HG03097 (cell line): Measurements from ENCODE around the gene CMIP.
"Not testable (repeated sequence)": the region's sequence is repeated elsewhere in the genome, so short reads cannot be mapped to it uniquely, and the experiment has no call there.

Experiments
- ATAC-seq: cut with Tn5 transposase; IDR thresholded peaks from one replicate; pipeline ENCODE4 v1.9.1; 2021; ENCODE audit not compliant: unreplicated experiment, low FRiP score

CMIP gene

GRCh38 chr16:81688839-81689238 lies 244.2 kb downstream of the CMIP start:
- not testable (repeated sequence) for ATAC-seq

DNA sequence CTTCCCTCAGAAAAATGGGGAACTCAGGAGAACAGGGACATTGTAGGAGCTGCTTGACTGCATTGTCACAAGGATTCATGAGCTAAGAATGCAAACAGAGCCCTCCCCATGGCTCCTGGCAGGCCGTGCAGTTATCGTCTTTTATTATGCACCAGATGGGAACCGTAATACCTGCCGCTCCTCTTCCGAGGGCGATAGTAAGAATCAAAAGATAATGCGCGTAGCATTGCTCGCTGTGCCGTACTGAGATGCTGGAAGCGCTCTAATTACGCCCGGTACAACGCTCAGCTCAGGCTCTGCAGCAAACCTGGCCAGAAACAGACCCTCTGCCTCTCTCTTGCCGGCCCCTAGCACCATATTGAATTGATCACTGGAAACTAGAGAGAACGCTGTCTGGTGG lies 247.4 kb downstream of the CMIP start:
- no peak for ATAC-seq

DNA sequence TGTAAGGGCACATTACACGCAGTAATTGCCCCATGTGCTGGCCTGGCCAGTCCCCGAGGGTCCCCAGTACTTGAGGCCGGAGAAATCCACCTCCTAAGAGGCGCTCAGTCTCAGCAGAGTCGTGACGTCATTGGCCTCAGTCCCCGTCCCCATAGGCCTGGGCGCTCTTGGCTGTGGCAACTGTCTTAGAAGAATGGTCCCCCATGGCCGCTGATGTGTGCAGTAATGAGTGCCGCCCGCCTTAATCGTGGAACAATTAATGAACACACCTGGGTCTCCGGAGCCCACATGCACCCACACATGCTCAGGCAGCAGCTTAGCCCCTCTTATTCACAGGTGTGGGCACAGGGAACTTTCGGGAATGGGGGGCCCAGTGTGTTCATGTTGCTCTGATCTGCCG lies 248.0 kb downstream of the CMIP start:
- ATAC-seq: no peak

- no peak for ATAC-seq
Observed at GRCh38 chr16:81693041-81693743, 248.6 kb downstream of the CMIP start.

- ATAC-seq: no peak
Observed at GRCh38 chr16:81693744-81694303, 249.2 kb downstream of the CMIP start.

GRCh38 chr16:81694494-81695280 lies 250.1 kb downstream of the CMIP start:
- no peak for ATAC-seq

DNA sequence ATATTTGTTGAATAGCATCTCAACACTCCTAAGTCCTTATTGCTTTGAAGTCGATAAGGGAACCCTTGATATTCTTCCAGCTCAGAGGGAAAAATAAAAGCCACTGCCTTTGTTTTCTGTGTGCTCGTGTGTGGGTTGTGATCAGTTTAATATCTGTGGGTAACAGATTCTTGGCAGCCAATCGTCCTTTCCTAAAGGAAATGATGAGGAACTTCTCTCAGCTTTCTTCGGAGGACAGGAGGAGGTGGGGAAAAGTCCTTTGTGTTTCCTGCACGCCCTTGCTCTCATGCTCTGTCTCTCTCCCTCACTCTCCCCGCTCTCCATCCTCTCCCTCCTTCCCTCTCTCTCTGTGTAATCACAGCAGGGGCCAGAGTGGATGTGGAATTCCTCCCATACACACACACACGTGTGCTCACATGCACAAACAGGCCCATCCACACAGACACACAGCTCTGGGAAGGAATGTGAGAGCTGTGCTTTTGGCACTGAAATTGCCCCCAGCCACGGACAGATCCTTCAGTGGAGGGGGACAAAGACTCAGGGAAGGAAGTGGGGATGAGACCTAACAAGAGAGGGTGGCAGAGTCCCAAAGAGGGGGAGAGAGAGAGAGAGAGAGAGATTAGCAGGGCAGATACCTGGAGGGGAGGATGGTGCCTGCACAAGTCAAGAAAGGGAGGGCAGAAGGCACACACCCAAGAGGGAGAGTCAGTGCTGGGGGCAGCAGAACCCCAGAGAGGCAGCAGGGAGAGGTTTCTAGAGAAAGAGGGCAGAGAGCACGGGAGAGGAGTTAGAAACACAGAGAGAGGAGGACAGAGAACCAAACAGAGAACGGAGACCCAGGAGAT lies 250.9 kb downstream of the CMIP start:
- no peak for ATAC-seq

DNA sequence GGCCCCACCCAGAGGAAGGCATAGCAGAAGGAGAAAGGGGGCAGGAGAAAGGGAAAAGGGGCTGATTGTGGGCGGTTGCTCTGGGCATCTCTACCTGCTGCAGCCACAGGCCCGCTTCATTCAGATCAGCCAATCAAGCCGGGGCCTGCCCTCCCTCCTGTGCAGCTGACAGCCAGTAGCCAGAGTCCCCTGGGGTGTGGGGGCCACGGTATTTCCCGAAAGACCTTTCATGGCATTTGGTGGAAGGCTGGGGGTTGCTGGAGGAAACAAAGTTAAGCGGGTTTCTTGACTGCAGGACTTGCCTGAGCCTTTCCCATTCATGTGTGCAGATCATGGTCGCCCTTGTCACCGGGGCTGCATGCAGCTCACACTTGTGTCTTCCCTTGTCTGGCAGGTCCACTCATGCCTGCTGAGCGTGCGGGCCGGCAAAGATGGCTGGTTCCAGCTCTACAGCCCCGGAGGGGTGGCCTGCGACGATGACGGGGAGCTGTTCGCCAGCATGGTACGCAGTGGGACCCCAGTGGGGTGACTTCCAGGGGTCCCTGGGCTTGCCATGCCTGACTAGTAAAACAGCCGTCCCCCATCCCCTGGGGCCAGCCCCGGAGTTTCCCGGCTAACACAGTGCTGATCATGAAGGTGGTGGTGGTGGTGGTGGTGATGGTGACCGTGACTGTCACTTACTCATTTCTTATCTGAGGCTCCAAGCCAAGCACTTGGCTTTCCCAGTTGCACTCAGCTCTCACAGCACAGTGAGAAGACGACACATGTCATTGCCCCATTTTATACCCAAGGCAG lies 251.8 kb downstream of the CMIP start:
- no peak for ATAC-seq

DNA sequence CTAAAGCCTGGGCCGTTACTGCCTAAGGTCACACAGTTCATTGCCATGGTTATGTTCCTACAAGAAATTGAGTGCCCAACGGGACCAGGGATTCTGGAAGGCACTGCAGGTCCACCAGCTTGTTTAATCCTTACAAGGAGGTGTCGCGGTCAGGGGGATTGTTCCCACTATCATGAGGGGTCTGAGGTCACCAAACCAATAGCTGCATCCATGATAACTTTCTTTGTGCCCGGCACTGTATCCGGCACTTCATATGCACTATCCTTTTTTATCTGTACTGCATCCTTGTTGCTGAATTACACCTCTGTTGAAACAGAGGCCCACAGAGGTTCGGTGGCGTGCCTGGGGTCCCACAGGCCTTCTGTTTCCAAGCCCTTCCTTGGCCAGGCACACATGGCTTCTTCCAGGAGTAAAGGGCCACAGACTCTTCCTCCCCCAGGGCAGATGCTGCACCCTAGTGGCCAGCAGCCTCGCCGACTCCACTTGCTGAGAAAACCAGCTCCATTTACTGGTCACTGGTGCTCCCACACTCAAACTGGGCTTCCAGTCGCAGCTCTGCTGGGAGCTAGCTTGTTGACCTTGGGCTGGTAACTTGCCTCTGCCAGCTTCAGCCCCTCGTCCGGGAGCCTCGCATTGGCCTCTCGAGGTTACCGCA lies 252.5 kb downstream of the CMIP start:
- ATAC-seq: no peak

DNA sequence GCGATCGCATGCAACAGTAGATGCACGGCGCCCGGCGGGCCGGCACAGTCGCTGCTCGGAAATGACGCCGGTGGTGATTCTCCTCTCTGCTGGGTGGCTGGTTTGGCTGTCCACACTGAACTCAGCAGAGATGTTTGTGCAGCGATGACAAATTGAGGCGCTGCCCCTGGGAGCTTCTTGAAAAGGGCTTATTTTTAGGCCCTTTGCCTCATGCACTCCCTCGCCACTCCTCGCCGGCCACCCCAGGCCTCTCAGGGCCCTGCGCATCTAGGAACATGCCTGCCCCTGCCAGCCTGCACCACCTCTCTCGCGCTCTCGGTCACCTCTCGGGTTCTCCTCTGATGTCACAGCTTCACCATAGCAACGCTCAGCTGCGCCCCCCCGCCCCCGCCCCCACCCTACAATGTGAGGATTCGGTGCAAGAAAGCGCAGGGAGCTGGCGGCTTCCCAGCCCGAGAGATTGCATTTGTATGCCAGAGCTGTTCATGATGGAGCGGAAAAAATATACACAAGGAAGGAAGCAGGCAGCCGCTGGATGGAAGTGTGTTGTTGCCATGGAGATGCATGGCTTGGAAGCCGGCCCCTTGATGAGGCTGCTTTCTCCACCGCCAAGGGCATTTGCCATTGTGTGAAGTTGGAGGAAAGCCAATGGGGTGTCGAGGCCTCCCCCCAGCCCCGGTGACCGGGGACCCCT lies 253.2 kb downstream of the CMIP start:
- no peak for ATAC-seq

DNA sequence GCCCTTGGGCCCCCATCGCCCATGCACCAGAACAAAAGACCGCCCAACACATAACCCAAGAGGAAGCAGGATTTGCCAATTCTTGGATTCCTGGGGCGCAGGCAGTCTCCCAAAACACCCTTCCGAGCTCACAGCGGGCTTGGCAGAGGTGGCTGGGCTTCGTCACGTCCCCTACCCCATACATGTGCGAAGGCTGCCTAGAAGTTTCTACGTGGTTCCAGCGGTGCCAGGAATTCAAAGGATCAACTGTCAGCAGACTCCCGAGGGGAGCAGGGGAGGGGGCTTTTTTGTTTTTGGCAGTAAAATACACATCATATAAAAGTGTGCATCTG lies 253.7 kb downstream of the CMIP start:
- ATAC-seq: no peak

GRCh38 chr16:81699596-81699995 lies 255.0 kb downstream of the CMIP start:
- no peak for ATAC-seq

- ATAC-seq: no peak
Observed at GRCh38 chr16:81700071-81700779, 255.6 kb downstream of the CMIP start.

DNA sequence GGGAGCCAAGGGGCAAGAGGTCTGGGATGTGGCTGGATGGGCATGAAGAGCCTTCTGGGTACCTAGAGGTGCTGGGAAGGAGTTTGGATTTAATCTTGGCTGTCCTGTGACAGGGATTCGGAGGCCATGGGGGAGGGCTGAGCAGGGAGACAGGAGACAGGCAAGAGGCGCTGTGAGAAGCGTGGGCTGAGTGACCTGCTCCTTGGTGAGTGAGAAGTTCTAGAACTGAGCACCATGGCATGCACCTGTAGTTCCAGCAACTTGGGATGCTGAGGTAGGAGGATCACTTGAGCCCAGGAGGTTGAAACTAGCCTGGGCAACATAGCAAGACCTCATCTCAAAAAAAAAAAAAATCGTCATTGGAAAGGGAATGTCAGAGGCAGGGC lies 256.2 kb downstream of the CMIP start:
- no peak for ATAC-seq

DNA sequence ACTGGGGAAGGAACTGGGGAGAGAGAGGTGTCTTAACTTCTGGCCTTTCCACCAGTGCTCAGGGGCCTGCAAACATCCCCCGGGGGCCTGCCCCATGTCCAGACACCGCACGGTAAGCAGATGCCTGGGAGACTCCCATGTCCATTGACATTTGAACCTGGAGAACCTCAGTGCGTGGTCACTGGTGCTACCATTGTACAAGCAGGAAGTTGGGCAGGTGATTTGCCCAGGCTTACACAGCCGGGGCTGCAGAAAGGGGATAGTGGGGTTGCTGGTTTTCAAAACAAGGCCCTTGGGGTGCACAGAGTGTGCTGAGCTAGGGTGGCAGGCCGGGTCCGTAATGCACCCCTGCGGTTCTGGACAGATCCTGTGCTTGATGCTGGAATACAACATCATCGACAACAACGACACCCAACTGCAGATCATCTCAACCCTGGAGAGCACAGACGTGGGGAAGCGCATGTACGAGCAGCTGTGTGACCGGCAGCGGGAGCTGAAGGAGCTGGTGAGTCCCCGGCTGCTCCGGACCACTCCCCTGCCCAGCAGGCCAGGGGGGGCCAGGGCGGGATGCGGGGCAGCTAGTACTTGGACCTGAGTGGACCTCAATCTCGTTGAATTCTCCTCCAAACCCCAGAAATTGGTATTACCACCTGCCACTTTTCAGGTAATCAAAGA lies 256.8 kb downstream of the CMIP start:
- ATAC-seq: no peak

DNA sequence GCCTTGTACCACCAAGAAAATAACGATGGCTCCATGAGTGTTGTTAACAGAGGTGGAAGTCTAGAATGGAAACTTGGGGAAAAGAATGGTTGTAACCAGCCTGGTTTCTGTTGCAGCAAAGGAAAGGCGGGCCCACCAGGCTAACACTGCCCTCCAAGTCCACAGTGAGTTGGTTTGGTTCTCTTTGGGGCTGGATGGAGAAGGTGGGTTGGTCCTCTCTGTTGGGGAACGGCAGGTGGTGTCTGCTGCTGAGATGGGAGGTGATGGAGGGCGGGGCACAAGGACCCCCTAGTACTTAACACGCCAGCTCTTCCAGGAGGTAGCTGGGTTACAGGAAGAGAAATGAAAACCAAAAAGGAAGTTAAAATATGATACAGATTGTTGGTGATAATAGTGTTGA lies 257.9 kb downstream of the CMIP start:
- ATAC-seq: no peak

DNA sequence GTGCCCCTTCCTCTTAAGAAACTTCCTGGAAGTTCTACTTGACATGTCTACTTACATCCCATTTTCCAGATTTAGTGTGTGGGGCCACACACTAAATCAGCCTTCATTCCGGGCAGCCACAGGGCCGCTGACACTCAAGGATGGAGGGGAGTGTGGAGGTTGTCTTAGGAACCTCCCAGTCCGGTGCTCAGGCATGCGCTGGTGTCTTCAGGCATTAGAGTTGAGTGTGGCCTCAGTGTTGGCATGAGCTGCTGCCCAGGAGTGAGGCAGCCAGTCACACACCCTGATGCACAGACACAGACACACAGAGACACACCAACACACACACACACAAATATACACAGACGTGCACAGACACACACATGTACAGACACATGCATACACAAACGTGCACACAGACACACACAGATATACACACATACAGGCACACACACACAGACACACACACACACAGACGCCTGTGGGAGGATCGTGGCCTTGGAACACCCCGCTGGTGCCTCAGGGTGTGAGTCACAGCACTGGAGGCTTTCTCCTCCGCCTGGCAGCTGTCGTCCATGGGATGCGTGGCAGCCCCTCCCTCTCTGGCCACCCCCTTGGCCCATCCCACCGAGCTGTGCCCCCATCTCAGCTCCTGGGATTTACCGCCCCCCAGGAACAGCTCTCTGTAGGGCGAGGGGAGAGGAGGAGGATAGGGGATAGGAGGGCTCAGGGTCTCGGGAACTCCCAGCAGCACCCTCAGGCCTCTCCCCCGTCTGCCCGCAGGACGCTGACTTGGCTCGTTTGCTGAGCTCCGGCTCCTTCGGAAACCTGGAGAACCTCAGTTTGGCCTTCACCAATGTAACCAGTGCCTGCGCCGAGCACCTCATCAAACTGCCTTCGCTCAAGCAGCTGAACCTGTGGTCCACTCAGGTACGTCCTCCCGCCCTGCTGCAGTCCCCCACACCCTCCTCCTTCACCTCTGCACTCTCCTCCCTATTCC lies 258.9 kb downstream of the CMIP start:
- ATAC-seq: no peak
